Chondrocyte (in vitro differentiated cells): Measurements from ENCODE around the gene SCP2. TPM values are rescaled to one million over a fixed set of nuclear protein-coding genes. Genes with fewer than 3 reads are reported as not detected.

Experiments
- DNase-seq: peaks from one replicate; pipeline ENCODE4 v3.0.0; 2021; ENCODE audit warnings: mixed read lengths, low spot score
- H3K27ac Mint-ChIP-seq: one replicate; pipeline ENCODE4 v1.8.0; 2021; ENCODE audit warnings: mild to moderate bottlenecking, moderate library complexity, mixed read lengths; ENCODE audit not compliant: unreplicated experiment
- H3K27me3 Mint-ChIP-seq: 2 replicates; pipeline ENCODE4 v1.8.0; 2021; ENCODE audit warnings: low read depth, mixed read lengths
- H3K36me3 Mint-ChIP-seq: 2 replicates; pipeline ENCODE4 v1.8.0; 2021; ENCODE audit warnings: low read depth, mixed read lengths
- H3K4me1 Mint-ChIP-seq: 2 replicates; pipeline ENCODE4 v1.8.0; 2021; ENCODE audit warnings: low read depth, mild to moderate bottlenecking, mixed read lengths
- H3K4me3 Mint-ChIP-seq: one replicate; pipeline ENCODE4 v1.8.0; 2021; ENCODE audit warnings: mild to moderate bottlenecking, moderate library complexity, mixed read lengths; ENCODE audit not compliant: unreplicated experiment
- H3K9me3 Mint-ChIP-seq: 2 replicates; pipeline ENCODE4 v1.8.0; 2021; ENCODE audit warnings: low read depth, mixed read lengths
- CTCF ChIP-seq: fragments of 200-600 bp; sonication (generic); IDR thresholded peaks from 2 replicates; pipeline ENCODE4 v1.5.0; 2021; ENCODE audit warnings: antibody characterized with exemption, mild to moderate bottlenecking, moderate library complexity
- total RNA-seq: library from RNA; stranded (reverse); gene quantifications from 3 replicates; pipeline ENCODE4 v1.2.1, GENCODE V29; 2021

The SCP2 gene
- total RNA-seq, 1 donor from 2014 or later, result 87.4 TPM

- Mint-ChIP-seq H3K4me3 (peak overlapping the region; percentile 39), H3K27me3 (peaks cover 4% of the 10 kb centered on the region), H3K9me3 (no peaks in the 10 kb centered on the region), H3K27ac (no peak overlapping the region), H3K36me3 (no peaks in the 10 kb centered on the region), H3K4me1 (peaks cover 8% of the 10 kb centered on the region)
- TF ChIP-seq CTCF, result no peak
- no peak for DNase-seq
These were observed 7.2 kb upstream of the SCP2 start for GRCh38 chr1:52919723-52920483.

- Mint-ChIP-seq H3K4me1 (peaks cover 8% of the 10 kb centered on the region), H3K36me3 (no peaks in the 10 kb centered on the region), H3K4me3 (peak overlapping the region; percentile 75), H3K27ac (no peak overlapping the region), H3K9me3 (no peaks in the 10 kb centered on the region), H3K27me3 (peaks cover 4% of the 10 kb centered on the region)
- TF ChIP-seq CTCF, result no peak
- DNase-seq, result no peak
These were observed 6.2 kb upstream of the SCP2 start for GRCh38 chr1:52920791-52921291.

- peaks cover 13% of the 10 kb centered on the region for H3K4me1 Mint-ChIP-seq
- no peak for TF ChIP-seq CTCF
- H3K4me3 Mint-ChIP-seq, result no peak overlapping the region
- DNase-seq, result no peak
- H3K36me3 Mint-ChIP-seq, result no peaks in the 10 kb centered on the region
- H3K27ac Mint-ChIP-seq, result no peak overlapping the region
- H3K27me3 Mint-ChIP-seq, result peaks cover 4% of the 10 kb centered on the region
- no peaks in the 10 kb centered on the region for H3K9me3 Mint-ChIP-seq
These were observed 1.5 kb upstream of the SCP2 start for GRCh38 chr1:52925571-52926005.

GRCh38 chr1:52926864-52927211, 238 bp upstream of the SCP2 start:
- H3K9me3 Mint-ChIP-seq, result no peaks in the 10 kb centered on the region
- H3K27me3 Mint-ChIP-seq, result peaks cover 2% of the 10 kb centered on the region
- peak overlapping the region; percentile 77 for H3K4me3 Mint-ChIP-seq
- TF ChIP-seq CTCF, result no peak
- no peak for DNase-seq
- peaks cover 9% of the 10 kb centered on the region for H3K4me1 Mint-ChIP-seq
- H3K27ac Mint-ChIP-seq, result peak overlapping the region; percentile 71
- H3K36me3 Mint-ChIP-seq, result no peaks in the 10 kb centered on the region

GRCh38 chr1:52928015-52928404, 934 bp downstream of the SCP2 start:
- H3K27ac Mint-ChIP-seq, result peak overlapping the region; percentile 74
- H3K4me1 Mint-ChIP-seq, result peaks cover 9% of the 10 kb centered on the region
- no peak for DNase-seq
- no peaks in the 10 kb centered on the region for H3K27me3 Mint-ChIP-seq
- no peaks in the 10 kb centered on the region for H3K36me3 Mint-ChIP-seq
- H3K4me3 Mint-ChIP-seq, result peak overlapping the region; percentile 77
- no peaks in the 10 kb centered on the region for H3K9me3 Mint-ChIP-seq
- TF ChIP-seq CTCF, result no peak
